Measurements from ENCODE around the gene PHF1.

The PHF1 gene

DNA sequence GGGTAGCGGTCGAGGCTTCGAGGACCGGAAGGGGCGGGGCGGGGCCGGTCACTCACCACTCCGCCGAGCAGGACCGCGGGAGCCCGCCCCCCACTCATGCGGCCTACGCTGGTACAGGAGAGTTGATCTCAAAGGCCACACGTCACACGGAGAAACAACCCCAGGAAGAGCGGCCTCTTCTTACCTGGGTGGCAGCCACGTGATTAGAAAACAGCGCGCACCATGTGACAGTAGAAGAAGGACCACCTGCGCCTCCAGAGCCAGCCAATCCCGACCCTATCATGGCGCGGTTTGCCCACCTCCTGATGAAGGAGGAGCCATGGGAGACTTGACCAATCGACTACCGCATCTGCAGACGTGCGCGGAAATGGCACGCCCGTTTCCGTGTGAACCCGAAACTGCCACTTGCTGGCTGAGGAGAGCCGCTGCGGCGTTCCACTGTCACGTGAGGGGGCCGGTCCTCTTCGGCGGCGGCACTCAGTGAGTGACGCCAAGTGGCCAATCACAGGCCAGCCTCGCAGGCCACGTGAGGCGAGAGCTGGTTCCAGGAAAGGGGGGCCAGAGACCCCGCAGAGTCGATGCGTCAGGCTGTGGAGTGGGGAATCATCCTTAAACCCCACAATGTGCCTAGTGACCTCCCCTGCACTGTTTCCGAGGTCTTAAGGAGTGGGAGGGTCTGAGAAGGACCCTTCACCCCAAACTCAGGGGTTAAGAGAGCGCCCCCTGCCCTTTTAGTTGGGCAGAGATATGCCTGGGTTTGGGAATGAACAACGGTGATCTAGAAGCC is 7.3 kb downstream of the PHF1 start, which contains the start of gene CUTA:
Gene CUTA, minus strand, starts transcription at position 205 of the 787 bp plus-strand sequence. Its CDS starts 107 bp downstream, at position 98.
- peak; percentile 100 for DNase-seq (ENCODE audit: low read depth, low spot score)

GRCh38 chr6:33418690-33419291 is 8.0 kb downstream of the PHF1 start:
- peak; percentile 42 for DNase-seq (ENCODE audit: low read depth, low spot score)

DNA sequence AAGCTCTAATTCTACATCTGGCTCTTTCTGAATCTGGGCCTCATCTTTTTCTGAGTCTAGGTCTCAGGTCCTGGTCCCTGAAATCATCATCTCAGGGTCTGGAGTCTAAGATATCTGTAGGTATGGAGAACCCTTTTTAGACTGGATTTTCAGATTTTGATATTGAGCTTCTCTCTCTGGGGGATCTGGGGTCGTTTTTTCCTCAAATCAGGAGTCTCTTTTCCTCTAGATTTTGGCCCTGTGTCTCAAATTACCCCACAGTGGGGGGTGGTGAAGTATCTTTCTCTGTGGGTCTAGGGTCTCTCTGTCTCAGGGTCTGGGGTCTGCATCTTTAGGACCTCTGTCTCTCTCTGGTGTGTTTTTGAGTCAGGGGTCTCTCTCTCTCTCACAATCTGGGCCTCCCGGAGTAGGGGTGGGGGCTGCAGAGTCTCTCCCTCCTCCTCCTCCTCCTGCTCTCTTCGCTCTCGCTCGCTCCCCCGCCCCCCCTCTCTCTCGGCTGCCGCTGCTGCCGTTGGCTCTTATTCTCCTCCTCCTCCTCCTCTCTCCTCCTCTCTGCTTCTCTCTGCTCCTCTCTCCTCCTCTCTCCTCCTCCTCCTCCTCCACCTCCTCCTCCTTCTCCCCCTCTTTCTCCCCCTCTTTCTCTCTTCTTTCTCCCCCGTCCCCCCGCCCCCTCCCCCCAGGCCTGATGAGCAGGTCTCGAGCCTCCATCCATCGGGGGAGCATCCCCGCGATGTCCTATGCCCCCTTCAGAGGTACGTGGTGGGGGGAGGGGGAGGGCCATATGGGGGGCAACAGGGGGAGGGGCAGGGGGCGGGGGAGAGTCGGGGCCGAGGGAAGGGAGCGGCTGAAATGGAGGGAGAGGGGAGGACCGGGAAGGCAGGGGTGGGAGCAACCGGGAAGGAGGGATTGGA is 9.0 kb downstream of the PHF1 start, which contains the start of gene SYNGAP1:
Gene SYNGAP1, plus strand, starts transcription at position 486 of the 911 bp plus-strand sequence. Its CDS starts 200 bp downstream, at position 686.
- peak; percentile 53 for DNase-seq (ENCODE audit: low read depth, low spot score)

GRCh38 chr6:33420491-33421343 is 9.9 kb downstream of the PHF1 start:
- DNase-seq (ENCODE audit: low read depth, low spot score), result no peak

GRCh38 chr6:33421344-33421643 is 10.5 kb downstream of the PHF1 start:
- DNase-seq (ENCODE audit: low read depth, low spot score), result no peak

- no peak for DNase-seq (ENCODE audit: low read depth, low spot score)
Measured at GRCh38 chr6:33423777-33424176, 13.0 kb downstream of the PHF1 start.

GRCh38 chr6:33424855-33425667 is 14.2 kb downstream of the PHF1 start:
- peak; percentile 9 for DNase-seq (ENCODE audit: low read depth, low spot score)

DNA sequence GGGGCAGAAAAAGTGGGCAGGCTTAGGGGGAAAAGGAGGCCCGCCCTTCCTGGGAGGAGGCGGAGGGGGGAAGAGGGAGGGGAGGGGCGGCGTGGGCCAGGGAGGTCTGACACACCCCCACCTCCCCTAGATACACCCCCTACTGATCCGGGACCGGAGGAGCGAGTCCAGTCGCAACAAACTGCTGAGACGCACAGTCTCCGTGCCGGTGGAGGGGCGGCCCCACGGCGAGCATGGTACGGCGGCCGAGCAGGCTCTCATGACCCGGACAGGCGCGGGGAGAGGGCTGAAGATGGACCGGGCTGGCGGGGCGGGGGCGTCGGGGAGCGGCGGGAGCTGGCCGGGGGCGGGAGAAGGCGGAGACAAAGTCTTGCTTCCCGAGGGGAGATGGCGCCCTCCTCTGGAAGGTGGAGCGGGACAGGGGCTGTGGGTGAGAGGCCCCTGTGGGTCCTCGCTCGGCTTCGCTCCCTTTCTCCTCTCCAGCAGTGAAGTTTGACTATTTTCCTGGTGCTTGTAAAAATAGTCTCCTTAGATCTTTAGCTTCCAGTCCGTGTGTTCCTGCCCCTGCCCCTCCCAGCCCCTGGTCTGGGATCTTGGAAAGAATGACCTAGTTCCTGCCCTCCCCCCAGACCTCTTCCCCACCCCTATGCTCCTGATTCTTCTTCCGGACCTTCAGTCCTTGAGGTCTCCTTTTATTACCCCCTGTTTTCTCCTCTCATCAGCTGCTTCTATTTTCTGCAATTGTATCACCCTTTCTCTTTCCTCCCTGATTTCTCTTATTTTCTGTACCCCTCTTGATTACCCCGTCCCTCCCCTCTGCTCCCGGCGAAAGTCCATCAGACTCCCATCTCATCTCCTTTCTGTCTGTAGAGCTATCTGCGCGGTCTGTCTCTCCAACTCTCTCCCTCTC is 15.1 kb downstream of the PHF1 start:
- peak; percentile 85 for DNase-seq (ENCODE audit: low read depth, low spot score)

DNA sequence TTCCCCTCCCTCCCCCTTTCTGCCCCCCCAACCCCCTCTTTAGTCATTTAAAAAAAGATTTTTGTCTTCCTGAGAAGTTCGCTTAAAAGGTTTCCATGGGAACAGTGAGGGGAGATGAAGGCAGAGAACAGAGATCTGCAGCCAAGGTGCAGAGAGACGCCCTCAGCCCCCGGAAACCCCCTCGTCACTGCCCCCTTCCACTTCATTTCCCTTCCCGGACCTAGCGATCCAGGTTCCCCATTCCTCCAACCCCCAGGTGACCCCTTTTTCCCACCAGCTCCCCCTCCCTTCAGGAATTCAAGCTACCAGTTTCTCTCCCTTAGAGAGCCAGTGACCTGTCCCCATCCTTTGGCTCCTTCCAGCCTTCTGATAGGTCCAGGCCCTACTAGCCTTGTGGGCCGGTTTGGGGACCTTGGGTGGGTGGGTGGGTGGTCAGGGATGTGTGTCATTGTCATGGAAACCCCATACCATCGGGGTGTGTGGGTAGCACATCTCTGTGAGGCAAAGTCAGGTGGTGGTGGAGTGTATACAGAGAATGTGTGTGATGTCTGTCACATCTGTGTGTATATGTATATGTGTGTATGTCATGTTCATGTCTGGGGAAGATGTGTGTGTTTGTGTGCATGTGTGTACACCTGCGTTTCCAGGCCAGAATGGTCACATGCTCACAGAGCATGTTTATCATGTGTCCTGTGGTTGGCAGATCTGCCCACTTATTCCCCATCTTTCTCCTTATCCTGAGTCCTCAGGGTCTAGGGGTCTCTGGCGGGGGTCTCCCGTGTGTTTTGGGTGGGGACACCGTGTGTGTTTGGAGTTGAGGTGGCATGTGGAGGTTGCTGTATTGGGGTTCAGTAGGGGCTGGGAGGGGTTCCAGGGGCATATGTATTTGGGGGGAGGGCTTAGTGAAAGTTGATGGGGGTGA is 16.0 kb downstream of the PHF1 start:
- no peak for DNase-seq (ENCODE audit: low read depth, low spot score)

DNA sequence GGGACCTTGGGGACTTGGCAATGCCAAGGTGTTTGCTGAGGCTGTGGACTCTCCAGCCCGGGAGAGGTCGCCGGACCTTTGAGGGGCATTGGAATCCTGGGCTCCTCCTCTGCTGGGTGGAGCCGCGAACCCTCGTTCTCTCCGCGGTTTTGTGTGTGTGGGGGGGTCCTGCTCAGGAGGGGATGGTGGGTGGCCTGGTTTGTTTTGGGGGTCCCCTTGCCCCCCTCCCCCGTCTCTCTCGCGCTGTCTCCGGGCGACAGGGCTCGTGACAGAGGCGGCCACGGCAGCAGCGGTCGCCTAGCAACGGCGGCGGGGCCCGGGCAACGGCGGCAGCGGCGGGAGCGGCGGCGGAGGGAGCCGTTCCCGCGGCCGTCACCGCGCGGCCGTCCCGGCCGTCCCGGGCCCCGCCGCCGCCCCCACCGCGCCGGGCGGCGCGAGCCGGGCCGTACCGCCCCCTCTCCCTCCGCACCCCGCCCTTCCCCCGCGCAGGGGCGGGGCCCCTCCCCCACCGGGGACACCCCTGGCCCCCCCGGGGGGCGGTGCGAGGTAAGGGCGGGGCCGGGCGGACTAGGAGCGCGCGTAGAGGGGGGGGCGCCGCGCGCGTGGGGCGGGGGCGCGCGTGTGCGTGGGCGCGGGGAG is 16.9 kb downstream of the PHF1 start:
- peak; percentile 24 for DNase-seq (ENCODE audit: low read depth, low spot score)

DNA sequence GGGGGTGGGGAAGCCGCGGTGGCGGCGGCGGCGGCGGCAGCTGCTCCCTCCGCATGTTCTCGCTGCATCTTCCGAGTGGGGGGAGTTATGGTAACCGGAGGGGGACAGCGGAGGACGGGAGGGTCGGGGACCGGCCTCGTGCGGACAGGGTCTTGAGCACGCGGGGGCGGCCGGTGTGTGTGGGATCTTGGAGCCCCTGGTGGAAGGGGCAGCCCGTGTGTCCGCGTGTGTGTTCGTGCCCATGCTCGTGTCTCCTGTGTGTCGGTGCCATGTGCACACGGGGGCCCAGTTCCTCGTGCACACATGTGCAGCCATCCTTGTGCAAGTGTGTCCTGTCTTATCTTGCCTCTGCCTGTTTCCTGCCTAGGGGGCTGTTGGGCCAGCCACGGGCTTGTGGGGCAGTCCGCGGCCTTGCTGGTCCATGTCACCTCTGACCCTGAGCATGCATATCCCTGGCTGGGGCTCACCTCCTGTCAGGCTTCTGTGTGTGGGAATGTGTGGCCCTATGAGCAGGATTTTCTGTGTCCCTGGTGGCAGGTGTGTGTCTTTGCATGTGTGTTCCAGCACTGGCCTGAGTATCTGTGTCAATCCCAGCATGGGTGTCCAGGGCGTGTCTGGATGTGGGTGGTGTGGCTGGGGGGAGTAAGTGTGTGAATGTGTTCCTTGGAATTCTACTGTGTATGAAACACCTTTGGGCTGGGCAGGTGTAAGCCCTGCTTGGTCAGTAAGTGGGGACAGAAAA is 17.6 kb downstream of the PHF1 start:
- DNase-seq (ENCODE audit: low read depth, low spot score), result peak; percentile 58

DNA sequence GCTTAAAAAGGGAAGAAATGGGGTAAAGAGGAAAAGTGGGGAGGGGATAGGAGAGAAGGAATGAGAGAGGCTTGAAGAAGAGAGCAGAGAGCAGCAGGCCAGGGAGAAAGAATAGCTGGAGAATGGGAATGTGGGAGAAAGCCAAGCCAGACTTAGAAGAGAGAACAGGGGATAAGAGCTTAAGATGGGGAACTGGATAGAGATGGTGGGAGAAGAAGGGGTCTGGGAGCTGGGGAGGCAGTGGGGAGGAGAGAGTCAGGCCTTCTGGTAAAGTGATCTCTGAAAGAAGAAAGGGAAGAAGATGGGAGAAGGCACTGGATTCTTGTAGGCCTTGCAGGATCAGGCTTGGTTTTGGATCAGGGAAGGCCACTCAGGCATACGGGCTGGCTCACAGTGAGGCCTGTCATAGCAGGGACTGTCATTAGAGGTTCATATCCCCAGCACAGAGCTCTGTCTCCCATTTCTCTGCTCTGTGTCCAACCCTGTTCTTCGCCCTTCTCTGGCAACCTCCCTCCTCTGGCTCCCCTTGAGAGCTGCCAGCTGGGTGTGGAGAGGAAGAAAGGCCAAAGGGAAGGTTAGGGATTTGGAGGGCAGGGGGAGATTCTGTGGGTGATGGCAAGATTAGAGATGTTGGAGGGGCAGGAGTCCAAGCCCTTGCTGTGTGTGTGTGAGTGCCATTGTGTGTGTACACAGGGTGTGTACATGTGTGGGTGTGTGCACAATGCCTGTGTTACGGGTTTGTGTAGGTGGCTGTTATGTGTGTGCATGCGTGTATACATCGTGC is 18.3 kb downstream of the PHF1 start:
- DNase-seq (ENCODE audit: low read depth, low spot score), result no peak

DNA sequence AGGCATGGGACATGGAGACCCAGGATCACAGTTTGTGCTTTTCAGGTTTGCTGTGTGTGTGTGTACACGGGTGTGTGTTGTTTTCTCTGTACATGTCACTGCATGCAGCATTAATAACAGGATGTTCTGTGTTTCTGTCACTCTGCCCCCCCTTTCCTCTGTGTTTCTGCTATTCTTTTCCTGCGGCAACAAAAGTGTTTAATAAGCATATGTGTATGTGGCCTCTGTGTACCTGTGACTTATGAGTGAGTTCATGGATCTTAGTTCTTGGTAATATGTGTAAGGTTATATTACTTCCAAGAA is 18.9 kb downstream of the PHF1 start:
- no peak for DNase-seq (ENCODE audit: low read depth, low spot score)

GRCh38 chr6:33430334-33430733 is 19.5 kb downstream of the PHF1 start:
- no peak for DNase-seq (ENCODE audit: low read depth, low spot score)

DNA sequence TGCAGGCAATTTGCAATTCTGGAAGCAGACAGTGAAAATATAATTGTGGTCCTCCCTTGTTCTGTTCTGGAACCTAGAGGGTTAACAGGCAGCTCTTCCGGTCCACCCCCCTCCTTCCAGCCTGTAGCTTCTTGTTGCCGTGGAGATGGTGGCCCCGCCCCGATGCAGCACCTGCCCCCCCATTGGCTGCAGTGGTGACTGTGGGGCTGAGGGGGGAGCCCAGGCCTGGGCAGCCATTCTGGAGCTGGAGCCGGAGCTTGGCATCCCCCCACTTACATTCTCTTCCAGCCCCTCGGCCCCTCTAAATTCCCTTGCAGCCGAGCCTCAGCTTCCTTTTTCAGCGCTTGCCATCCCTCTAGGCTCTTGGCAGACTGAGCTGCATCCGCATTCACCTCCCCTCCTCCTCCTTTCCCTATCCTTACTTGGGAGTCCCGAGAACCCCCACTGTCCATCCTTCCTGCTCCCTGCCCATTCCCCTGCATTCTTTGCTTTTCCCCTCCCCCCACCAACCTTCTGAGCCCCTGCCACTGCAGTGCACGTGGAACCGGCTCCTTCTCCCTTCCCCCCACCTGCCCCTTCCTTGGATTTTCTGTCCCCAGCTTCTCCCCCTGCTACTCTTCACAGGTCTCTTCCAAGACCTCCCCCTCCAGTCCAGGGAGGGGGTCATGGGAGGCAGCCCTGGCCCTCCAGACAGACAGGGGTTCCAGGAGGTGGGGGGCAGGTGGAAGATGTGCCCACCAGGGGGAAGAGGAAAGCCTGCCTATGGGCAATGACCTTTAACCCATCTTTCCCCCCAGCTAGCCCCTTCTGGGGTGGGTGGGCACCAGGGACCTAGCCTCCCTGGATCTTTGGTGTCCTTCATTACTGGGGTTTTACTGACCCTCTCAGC is 20.4 kb downstream of the PHF1 start:
- DNase-seq (ENCODE audit: low read depth, low spot score), result peak; percentile 84

Measured in ELF-1 (cell line).